HepG2 (cell line): ENCODE results near the gene TJP3. TPM values are rescaled to one million over a fixed set of nuclear protein-coding genes. Genes with fewer than 3 reads are reported as not detected.
A peak's percentile ranks its signal among the peaks of the same experiment; 100 is the strongest.

Experiments used
- BHLHE40 ChIP-seq: IDR thresholded peaks from 2 replicates; pipeline ENCODE4 v1.6.1; 2011; ENCODE audit warnings: low read length, improper control_type of control experiment
- CHD2 ChIP-seq: IDR thresholded peaks from 2 replicates; pipeline ENCODE4 v1.6.1; 2011; ENCODE audit warnings: low read depth, low read length, improper control_type of control experiment
- FOXP1 ChIP-seq, 2 experiments: fragments of 450-650 bp in 1 of 2; IDR thresholded peaks; 2 replicates each; pipeline ENCODE4 v1.6.1; 2017 to 2018; ENCODE audit warnings: antibody characterized with exemption in 1 of 2
- HMG20A ChIP-seq: IDR thresholded peaks from 2 replicates; pipeline ENCODE4 v1.6.1; 2016; ENCODE audit warnings: borderline replicate concordance
- HNRNPK ChIP-seq: fragments of 200-400 bp; formaldehyde crosslinking; IDR thresholded peaks from 2 replicates; pipeline ENCODE4 v1.6.1; 2018; ENCODE audit warnings: low read length, low read depth, moderate library complexity, mild to moderate bottlenecking; ENCODE audit not compliant: poor library complexity, severe bottlenecking
- HOXA3 ChIP-seq: sonication (generic); formaldehyde crosslinking; IDR thresholded peaks from 2 replicates; pipeline ENCODE4 v1.5.0; 2020; ENCODE audit warnings: missing genetic modification reagents
- RBAK ChIP-seq: sonication (generic); formaldehyde crosslinking; IDR thresholded peaks from 2 replicates; pipeline ENCODE4 v1.5.1; 2020; ENCODE audit warnings: mild to moderate bottlenecking, missing genetic modification reagents
- ZNF207 ChIP-seq: fragments of 450-650 bp; IDR thresholded peaks from 2 replicates; pipeline ENCODE4 v1.6.1; 2016; ENCODE audit warnings: antibody characterized with exemption, borderline replicate concordance
- ZNF225 ChIP-seq: sonication (generic); formaldehyde crosslinking; IDR thresholded peaks from 2 replicates; pipeline ENCODE4 v1.4.0; 2020; ENCODE audit warnings: mild to moderate bottlenecking, missing genetic modification reagents
- ZNF232 ChIP-seq: sonication (generic); formaldehyde crosslinking; IDR thresholded peaks from 2 replicates; pipeline ENCODE4 v1.4.0; 2020; ENCODE audit warnings: missing genetic modification reagents, borderline replicate concordance
- ZNF468 ChIP-seq: sonication (generic); formaldehyde crosslinking; IDR thresholded peaks from 2 replicates; pipeline ENCODE4 v1.8.0; 2022; ENCODE audit warnings: mild to moderate bottlenecking, moderate library complexity, missing genetic modification reagents
- ZNF577 ChIP-seq: sonication (generic); formaldehyde crosslinking; IDR thresholded peaks from 2 replicates; pipeline ENCODE4 v1.4.0; 2020; ENCODE audit warnings: mild to moderate bottlenecking, low read depth, missing genetic modification reagents, borderline replicate concordance
- ZNF772 ChIP-seq: sonication (generic); formaldehyde crosslinking; IDR thresholded peaks from 2 replicates; pipeline ENCODE4 v1.5.0; 2020; ENCODE audit warnings: mild to moderate bottlenecking, missing genetic modification reagents
- polyA plus RNA-seq, 8 experiments: library from polyadenylated mRNA; depleted of rRNA in 3 of 8; stranded (reverse) in 7 of 8; unstranded in 1 of 8; fragments of >200 nt; fragmentation: Illumina TruSeq in 4 of 8; extraction: Trizol in 4 of 8; gene quantifications; 2 replicates each; pipeline versions ENCODE4 v1.2.1 to v1.2.3, GENCODE V29; 2011 to 2016; ENCODE audit warnings: low read depth in 4 of 8, missing spikeins in 1 of 8, mixed read lengths in 1 of 8; ENCODE audit not compliant: insufficient read depth in 1 of 8
- total RNA-seq, 5 experiments: library from RNA; depleted of rRNA; stranded (reverse); fragments of >200 nt; fragmentation: Illumina TruSeq; extraction: Trizol; gene quantifications; 2 replicates each; pipeline ENCODE4 v1.2.3, GENCODE V29; 2016; ENCODE audit warnings: low read depth in 1 of 5
- TF ChIP-seq, protein P1 (sequence below): sonication (generic); formaldehyde crosslinking; IDR thresholded peaks from 2 replicates; pipeline ENCODE4 v1.8.1; 2023; ENCODE audit warnings: missing genetic modification reagents, mild to moderate bottlenecking, borderline replicate concordance
- TF ChIP-seq, protein P2 (sequence below): sonication (generic); formaldehyde crosslinking; IDR thresholded peaks from 2 replicates; pipeline ENCODE4 v1.4.0; 2020; ENCODE audit warnings: missing genetic modification reagents, borderline replicate concordance
- TF ChIP-seq, protein P3 (sequence below), 2 experiments: IDR thresholded peaks; 2 replicates each; pipeline ENCODE4 v1.6.1; 2011 to 2012; ENCODE audit warnings: low read length in 2 of 2, borderline replicate concordance in 1 of 2, low read depth in 1 of 2, mild to moderate bottlenecking in 1 of 2, moderate library complexity in 1 of 2
- TF ChIP-seq, protein P4 (sequence below): sonication (generic); formaldehyde crosslinking; IDR thresholded peaks from 2 replicates; pipeline ENCODE4 v1.4.0; 2020; ENCODE audit warnings: missing genetic modification reagents, low read depth, mild to moderate bottlenecking, borderline replicate concordance

Gene TJP3
- total and polyA plus RNA-seq, 2 of the 13 experiments (the other 11 are each of a cell fraction or from before 2014, with no cell fraction given) = 2.3 to 21.5 TPM

DNA sequence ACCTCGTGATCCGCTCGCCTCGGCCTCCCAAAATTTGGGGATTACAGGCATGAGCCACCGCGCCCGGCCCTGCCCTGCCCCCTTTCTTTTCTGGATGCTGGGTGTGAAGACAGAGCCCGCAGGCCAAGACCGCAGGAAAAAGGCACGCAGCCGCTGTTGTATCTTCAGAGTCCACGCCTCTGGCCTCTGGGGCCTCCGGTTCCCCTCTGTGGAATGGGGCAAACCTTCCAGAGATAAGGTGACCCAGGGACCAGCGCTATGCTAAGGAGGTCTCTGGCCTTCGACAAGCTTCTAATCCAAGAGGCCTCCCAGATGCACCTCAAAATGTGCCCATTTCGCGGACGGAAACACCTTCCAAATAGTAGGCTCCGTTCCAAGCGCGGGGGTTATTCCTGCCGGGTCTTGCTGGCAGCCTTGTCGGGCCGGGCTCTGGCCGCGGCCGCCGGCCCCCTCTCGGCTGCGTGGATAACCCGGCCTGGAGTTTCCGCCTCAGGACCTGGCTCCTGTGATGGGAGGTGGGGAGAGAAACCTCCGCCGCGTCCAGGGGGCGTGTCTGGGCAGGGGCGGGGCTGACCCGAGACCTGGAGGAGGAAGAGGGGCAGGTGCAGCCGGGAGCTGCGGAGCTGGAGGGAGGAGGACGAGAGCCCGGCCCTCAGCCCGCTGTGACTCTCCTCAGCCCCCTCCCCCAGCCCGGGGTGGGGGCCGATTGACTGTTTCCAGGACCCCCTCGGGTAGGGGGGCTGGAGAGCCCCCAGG is 13.1 kb downstream of the TJP3 start (continued):
- TF ChIP-seq ZNF207 (no peak), HNRNPK (peak; percentile 54), HOXA3 (peak; percentile 74; the same call in 1 of the 2 replicates), ZNF577 (CRISPR knock-in tag) (no peak), CHD2 (peak; percentile 26; the same call in 1 of the 2 replicates), FOXP1 (IDR thresholded peaks at IDR 0.05) (no peak), FOXP1 (CRISPR knock-in tag; IDR thresholded peaks at IDR 0.05) (no peak), ZNF468 (CRISPR knock-in tag) (no peak), ZNF225 (CRISPR knock-in tag) (no peak), BHLHE40 (no peak), RBAK (CRISPR knock-in tag) (no peak), ZNF772 (CRISPR knock-in tag) (no peak), HMG20A (no peak), ZNF232 (CRISPR knock-in tag) (peak; percentile 51; the same call in 1 of the 2 replicates)
- TF ChIP-seq, protein P1, sequence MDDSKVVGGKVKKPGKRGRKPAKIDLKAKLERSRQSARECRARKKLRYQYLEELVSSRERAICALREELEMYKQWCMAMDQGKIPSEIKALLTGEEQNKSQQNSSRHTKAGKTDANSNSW (CRISPR knock-in tag) = no peak
- TF ChIP-seq, protein P2, sequence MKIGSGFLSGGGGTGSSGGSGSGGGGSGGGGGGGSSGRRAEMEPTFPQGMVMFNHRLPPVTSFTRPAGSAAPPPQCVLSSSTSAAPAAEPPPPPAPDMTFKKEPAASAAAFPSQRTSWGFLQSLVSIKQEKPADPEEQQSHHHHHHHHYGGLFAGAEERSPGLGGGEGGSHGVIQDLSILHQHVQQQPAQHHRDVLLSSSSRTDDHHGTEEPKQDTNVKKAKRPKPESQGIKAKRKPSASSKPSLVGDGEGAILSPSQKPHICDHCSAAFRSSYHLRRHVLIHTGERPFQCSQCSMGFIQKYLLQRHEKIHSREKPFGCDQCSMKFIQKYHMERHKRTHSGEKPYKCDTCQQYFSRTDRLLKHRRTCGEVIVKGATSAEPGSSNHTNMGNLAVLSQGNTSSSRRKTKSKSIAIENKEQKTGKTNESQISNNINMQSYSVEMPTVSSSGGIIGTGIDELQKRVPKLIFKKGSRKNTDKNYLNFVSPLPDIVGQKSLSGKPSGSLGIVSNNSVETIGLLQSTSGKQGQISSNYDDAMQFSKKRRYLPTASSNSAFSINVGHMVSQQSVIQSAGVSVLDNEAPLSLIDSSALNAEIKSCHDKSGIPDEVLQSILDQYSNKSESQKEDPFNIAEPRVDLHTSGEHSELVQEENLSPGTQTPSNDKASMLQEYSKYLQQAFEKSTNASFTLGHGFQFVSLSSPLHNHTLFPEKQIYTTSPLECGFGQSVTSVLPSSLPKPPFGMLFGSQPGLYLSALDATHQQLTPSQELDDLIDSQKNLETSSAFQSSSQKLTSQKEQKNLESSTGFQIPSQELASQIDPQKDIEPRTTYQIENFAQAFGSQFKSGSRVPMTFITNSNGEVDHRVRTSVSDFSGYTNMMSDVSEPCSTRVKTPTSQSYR (CRISPR knock-in tag) = peak; percentile 47; the same call in 1 of the 2 replicates
- TF ChIP-seq, protein P3, sequence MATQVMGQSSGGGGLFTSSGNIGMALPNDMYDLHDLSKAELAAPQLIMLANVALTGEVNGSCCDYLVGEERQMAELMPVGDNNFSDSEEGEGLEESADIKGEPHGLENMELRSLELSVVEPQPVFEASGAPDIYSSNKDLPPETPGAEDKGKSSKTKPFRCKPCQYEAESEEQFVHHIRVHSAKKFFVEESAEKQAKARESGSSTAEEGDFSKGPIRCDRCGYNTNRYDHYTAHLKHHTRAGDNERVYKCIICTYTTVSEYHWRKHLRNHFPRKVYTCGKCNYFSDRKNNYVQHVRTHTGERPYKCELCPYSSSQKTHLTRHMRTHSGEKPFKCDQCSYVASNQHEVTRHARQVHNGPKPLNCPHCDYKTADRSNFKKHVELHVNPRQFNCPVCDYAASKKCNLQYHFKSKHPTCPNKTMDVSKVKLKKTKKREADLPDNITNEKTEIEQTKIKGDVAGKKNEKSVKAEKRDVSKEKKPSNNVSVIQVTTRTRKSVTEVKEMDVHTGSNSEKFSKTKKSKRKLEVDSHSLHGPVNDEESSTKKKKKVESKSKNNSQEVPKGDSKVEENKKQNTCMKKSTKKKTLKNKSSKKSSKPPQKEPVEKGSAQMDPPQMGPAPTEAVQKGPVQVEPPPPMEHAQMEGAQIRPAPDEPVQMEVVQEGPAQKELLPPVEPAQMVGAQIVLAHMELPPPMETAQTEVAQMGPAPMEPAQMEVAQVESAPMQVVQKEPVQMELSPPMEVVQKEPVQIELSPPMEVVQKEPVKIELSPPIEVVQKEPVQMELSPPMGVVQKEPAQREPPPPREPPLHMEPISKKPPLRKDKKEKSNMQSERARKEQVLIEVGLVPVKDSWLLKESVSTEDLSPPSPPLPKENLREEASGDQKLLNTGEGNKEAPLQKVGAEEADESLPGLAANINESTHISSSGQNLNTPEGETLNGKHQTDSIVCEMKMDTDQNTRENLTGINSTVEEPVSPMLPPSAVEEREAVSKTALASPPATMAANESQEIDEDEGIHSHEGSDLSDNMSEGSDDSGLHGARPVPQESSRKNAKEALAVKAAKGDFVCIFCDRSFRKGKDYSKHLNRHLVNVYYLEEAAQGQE (IDR thresholded peaks at IDR 0.05; ENCODE audit: borderline replicate concordance in 1 of 2, low read depth in 1 of 2, low read length in 2 of 2) = no peak
- TF ChIP-seq, protein P4, sequence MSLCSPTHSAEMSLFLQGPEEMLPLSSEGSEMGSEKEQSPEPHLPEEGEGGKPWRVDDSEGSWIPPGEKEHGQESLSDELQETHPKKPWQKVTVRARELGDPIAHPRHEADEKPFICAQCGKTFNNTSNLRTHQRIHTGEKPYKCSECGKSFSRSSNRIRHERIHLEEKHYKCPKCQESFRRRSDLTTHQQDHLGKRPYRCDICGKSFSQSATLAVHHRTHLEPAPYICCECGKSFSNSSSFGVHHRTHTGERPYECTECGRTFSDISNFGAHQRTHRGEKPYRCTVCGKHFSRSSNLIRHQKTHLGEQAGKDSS (CRISPR knock-in tag) = no peak; the same call in 1 of the 2 replicates
